Measurements from ENCODE around the gene SARNP. TPM values are rescaled to one million over a fixed set of nuclear protein-coding genes. Genes with fewer than 3 reads are reported as not detected.

Gene SARNP
- total and polyA plus RNA-seq, 9 of the 15 experiments (the other 6 are each of a cell fraction or from before 2014, with no cell fraction given), result 70.1 to 400 (median 198) TPM

GRCh38 chr12:55738123-55739024, 79.2 kb downstream of the SARNP start (continued):
- TF ChIP-seq ZBTB40 (IDR thresholded peaks at IDR 0.05), result 0 out of 2 replicates have a peak, but pooled peaks have one; percentile 39
- TF ChIP-seq ZBTB40 (CRISPR knock-in tag; IDR thresholded peaks at IDR 0.05), result no peak
- TF ChIP-seq POLR2H (tag; IDR thresholded peaks at IDR 0.05; ENCODE audit: low read depth), result no peak
- no peak for TF ChIP-seq TRIM24 (IDR thresholded peaks at IDR 0.05)
- TF ChIP-seq MAZ (CRISPR knock-in tag; conservative IDR thresholded peaks at IDR 0.05 in 1 of 2, IDR thresholded peaks at IDR 0.05 in 1 of 2), result 0 out of 4 replicates have a peak, but pooled peaks of 1 of the 2 experiments have one; percentile 41
- no peak for TF ChIP-seq NCOA6 (IDR thresholded peaks at IDR 0.05)
- TF ChIP-seq RUNX1 (IDR thresholded peaks at IDR 0.05; ENCODE audit: low read depth), result no peak
- TF ChIP-seq REST (IDR thresholded peaks at IDR 0.05; ENCODE audit: borderline replicate concordance), result peak; percentile 80; the same call in 1 of the 2 replicates
- no peak for TF ChIP-seq REST (CRISPR knock-in tag; IDR thresholded peaks at IDR 0.05; ENCODE audit: low read depth)
- no peak; the same call in 1 of the 2 replicates for TF ChIP-seq ARID2 (IDR thresholded peaks at IDR 0.05)

Data from K562 (cell line).